HG03064 (cell line): ENCODE measurements around the gene SAG.

Experiments
- ATAC-seq: cut with Tn5 transposase; IDR thresholded peaks from one replicate; pipeline ENCODE4 v1.9.1; 2021; ENCODE audit warnings: low read depth; ENCODE audit not compliant: unreplicated experiment

Gene SAG

GRCh38 chr2:233287871-233288270 lies 19.7 kb upstream of the SAG start:
- ATAC-seq: no peak

- ATAC-seq: no peak
These were observed 19.0 kb upstream of the SAG start for GRCh38 chr2:233288663-233289062.

- no peak for ATAC-seq
These were observed 18.0 kb upstream of the SAG start for GRCh38 chr2:233289648-233290047.

- no peak for ATAC-seq
These were observed 17.4 kb upstream of the SAG start for GRCh38 chr2:233290051-233290845.

GRCh38 chr2:233295891-233296290 lies 11.7 kb upstream of the SAG start:
- no peak for ATAC-seq

- no peak for ATAC-seq
These were observed 10.5 kb upstream of the SAG start for GRCh38 chr2:233297076-233297475.

- ATAC-seq: no peak
These were observed 7.2 kb upstream of the SAG start for GRCh38 chr2:233300401-233300800.

GRCh38 chr2:233301248-233301647 lies 6.4 kb upstream of the SAG start:
- ATAC-seq: no peak

- ATAC-seq: no peak
These were observed 5.8 kb upstream of the SAG start for GRCh38 chr2:233301811-233302210.

GRCh38 chr2:233303252-233303651 lies 4.4 kb upstream of the SAG start:
- ATAC-seq: no peak

GRCh38 chr2:233311241-233311926 lies 3.8 kb downstream of the SAG start:
- ATAC-seq: no peak

- no peak for ATAC-seq
These were observed 5.3 kb downstream of the SAG start for GRCh38 chr2:233312874-233313273.

GRCh38 chr2:233314180-233314925 lies 6.7 kb downstream of the SAG start:
- ATAC-seq: no peak

GRCh38 chr2:233317196-233317943 lies 9.8 kb downstream of the SAG start:
- no peak for ATAC-seq

- ATAC-seq: no peak
These were observed 11.6 kb downstream of the SAG start for GRCh38 chr2:233319256-233319655.

- ATAC-seq: no peak
These were observed 12.9 kb downstream of the SAG start for GRCh38 chr2:233320470-233320869.

GRCh38 chr2:233321166-233321565 lies 13.6 kb downstream of the SAG start:
- no peak for ATAC-seq

GRCh38 chr2:233323851-233324250 lies 16.2 kb downstream of the SAG start:
- no peak for ATAC-seq

GRCh38 chr2:233325256-233325655 lies 17.6 kb downstream of the SAG start:
- ATAC-seq: no peak

- ATAC-seq: no peak
These were observed 18.2 kb downstream of the SAG start for GRCh38 chr2:233325814-233326213.

GRCh38 chr2:233326500-233326899 lies 18.9 kb downstream of the SAG start:
- no peak for ATAC-seq
